HepG2 (cell line): ENCODE data around the gene PRIMPOL. TPM values are rescaled to one million over a fixed set of nuclear protein-coding genes. Genes with fewer than 3 reads are reported as not detected.

Source experiments
- AGO1 ChIP-seq: fragments of 200-400 bp; formaldehyde crosslinking; IDR thresholded peaks from 2 replicates; pipeline ENCODE4 v1.6.1; 2017; ENCODE audit warnings: mild to moderate bottlenecking, low read depth, low read length, moderate library complexity; ENCODE audit not compliant: poor library complexity, severe bottlenecking
- CCDC6 ChIP-seq: sonication (generic); formaldehyde crosslinking; IDR thresholded peaks from 2 replicates; pipeline ENCODE4 v1.8.1; 2022; ENCODE audit warnings: mild to moderate bottlenecking, missing genetic modification reagents, moderate library complexity
- CREB1 ChIP-seq, 2 experiments: fragments of 450-650 bp in 1 of 2; IDR thresholded peaks; 2 replicates each; pipeline ENCODE4 v1.6.1; 2016 to 2017; ENCODE audit warnings: control low read depth in 1 of 2, mild to moderate bottlenecking in 1 of 2, missing compliant biosample characterization in 1 of 2, missing genetic modification characterization in 1 of 2
- CREBL2 ChIP-seq: sonication (generic); formaldehyde crosslinking; IDR thresholded peaks from 2 replicates; pipeline ENCODE4 v1.8.1; 2023; ENCODE audit warnings: missing genetic modification reagents, mild to moderate bottlenecking, borderline replicate concordance
- FOSL1 ChIP-seq: sonication (generic); formaldehyde crosslinking; IDR thresholded peaks from 2 replicates; pipeline ENCODE4 v1.9.0; 2021; ENCODE audit warnings: missing genetic modification reagents, borderline replicate concordance
- KDM6A ChIP-seq: IDR thresholded peaks from 2 replicates; pipeline ENCODE4 v1.6.1; 2016; ENCODE audit warnings: low read depth
- MIER2 ChIP-seq: IDR thresholded peaks from 2 replicates; pipeline ENCODE4 v1.6.1; 2016; ENCODE audit warnings: missing biosample characterization, missing genetic modification reagents
- PCBP1 ChIP-seq: fragments of 200-400 bp; formaldehyde crosslinking; IDR thresholded peaks from 2 replicates; pipeline ENCODE4 v1.6.1; 2017; ENCODE audit warnings: mild to moderate bottlenecking, low read depth, low read length, borderline replicate concordance
- PITX1 ChIP-seq: sonication (generic); formaldehyde crosslinking; IDR thresholded peaks from 2 replicates; pipeline ENCODE4 v1.5.1; 2020; ENCODE audit warnings: mild to moderate bottlenecking, missing genetic modification reagents
- RNF2 ChIP-seq: fragments of 450-650 bp; conservative IDR thresholded peaks from 2 replicates; pipeline ENCODE4 v1.6.1; 2016; ENCODE audit warnings: low read depth
- SRSF4 ChIP-seq: fragments of 200-400 bp; formaldehyde crosslinking; IDR thresholded peaks from one replicate; pipeline ENCODE4 v1.6.1; 2018; ENCODE audit warnings: mild to moderate bottlenecking, low read depth, low read length, moderate library complexity; ENCODE audit not compliant: poor library complexity, severe bottlenecking
- TARDBP ChIP-seq: sonication (generic); formaldehyde crosslinking; IDR thresholded peaks from 2 replicates; pipeline ENCODE4 v1.8.0; 2022; ENCODE audit warnings: mild to moderate bottlenecking, missing genetic modification reagents
- THAP9 ChIP-seq: sonication (generic); formaldehyde crosslinking; IDR thresholded peaks from 2 replicates; pipeline ENCODE4; 2020; ENCODE audit warnings: missing genetic modification reagents, mild to moderate bottlenecking, borderline replicate concordance
- ZNF235 ChIP-seq: sonication (generic); formaldehyde crosslinking; IDR thresholded peaks from 2 replicates; pipeline ENCODE4 v1.8.1; 2023; ENCODE audit warnings: mild to moderate bottlenecking, missing genetic modification reagents, borderline replicate concordance
- ZNF430 ChIP-seq: sonication (generic); formaldehyde crosslinking; IDR thresholded peaks from 2 replicates; pipeline ENCODE4 v1.9.0; 2021; ENCODE audit warnings: mild to moderate bottlenecking, missing genetic modification reagents
- ZNF691 ChIP-seq: sonication (generic); formaldehyde crosslinking; IDR thresholded peaks from 2 replicates; pipeline ENCODE4 v1.4.0; 2020; ENCODE audit warnings: missing genetic modification reagents, low read depth, mild to moderate bottlenecking, borderline replicate concordance
- polyA plus RNA-seq, 8 experiments: library from polyadenylated mRNA; depleted of rRNA in 3 of 8; stranded (reverse) in 7 of 8; unstranded in 1 of 8; fragments of >200 nt; fragmentation: Illumina TruSeq in 4 of 8; extraction: Trizol in 4 of 8; gene quantifications; 2 replicates each; pipeline versions ENCODE4 v1.2.1 to v1.2.3, GENCODE V29; 2011 to 2016; ENCODE audit warnings: low read depth in 4 of 8, missing spikeins in 1 of 8, mixed read lengths in 1 of 8; ENCODE audit not compliant: insufficient read depth in 1 of 8
- total RNA-seq, 5 experiments: library from RNA; depleted of rRNA; stranded (reverse); fragments of >200 nt; fragmentation: Illumina TruSeq; extraction: Trizol; gene quantifications; 2 replicates each; pipeline ENCODE4 v1.2.3, GENCODE V29; 2016; ENCODE audit warnings: low read depth in 1 of 5
- TF ChIP-seq, protein P1 (sequence below): sonication (generic); formaldehyde crosslinking; conservative IDR thresholded peaks from 2 replicates; pipeline ENCODE4 v1.4.0; 2020; ENCODE audit warnings: missing genetic modification reagents
- TF ChIP-seq, protein P2 (sequence below): sonication (generic); formaldehyde crosslinking; IDR thresholded peaks from 2 replicates; pipeline ENCODE4 v1.4.0; 2020; ENCODE audit warnings: missing genetic modification reagents, borderline replicate concordance

The PRIMPOL gene
- total and polyA plus RNA-seq, 2 of the 13 experiments (the other 11 are each of a cell fraction or from before 2014, with no cell fraction given), result 7.3 to 11.0 TPM

GRCh38 chr4:184733654-184734524 lies 84.4 kb downstream of the PRIMPOL start, which contains the start of gene CENPU (continued):
- TF ChIP-seq ZNF691 (CRISPR knock-in tag), result peak; percentile 91
- peak; percentile 61; the same call in 1 of the 2 replicates for TF ChIP-seq CREBL2 (CRISPR knock-in tag)
- peak; percentile 92 for TF ChIP-seq ZNF430 (CRISPR knock-in tag)
- TF ChIP-seq SRSF4, result no peak
- TF ChIP-seq ZNF235, result no peak; the same call in 1 of the 2 replicates
- TF ChIP-seq MIER2 (CRISPR knock-in tag), result peak; percentile 72
- peak; percentile 86; the same call in 1 of the 2 replicates for TF ChIP-seq THAP9
- TF ChIP-seq, protein P1, sequence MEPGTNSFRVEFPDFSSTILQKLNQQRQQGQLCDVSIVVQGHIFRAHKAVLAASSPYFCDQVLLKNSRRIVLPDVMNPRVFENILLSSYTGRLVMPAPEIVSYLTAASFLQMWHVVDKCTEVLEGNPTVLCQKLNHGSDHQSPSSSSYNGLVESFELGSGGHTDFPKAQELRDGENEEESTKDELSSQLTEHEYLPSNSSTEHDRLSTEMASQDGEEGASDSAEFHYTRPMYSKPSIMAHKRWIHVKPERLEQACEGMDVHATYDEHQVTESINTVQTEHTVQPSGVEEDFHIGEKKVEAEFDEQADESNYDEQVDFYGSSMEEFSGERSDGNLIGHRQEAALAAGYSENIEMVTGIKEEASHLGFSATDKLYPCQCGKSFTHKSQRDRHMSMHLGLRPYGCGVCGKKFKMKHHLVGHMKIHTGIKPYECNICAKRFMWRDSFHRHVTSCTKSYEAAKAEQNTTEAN (CRISPR knock-in tag), result peak; percentile 81
- peak; percentile 98 for TF ChIP-seq PCBP1
- peak; percentile 96 for TF ChIP-seq RNF2
- TF ChIP-seq PITX1 (CRISPR knock-in tag), result peak; percentile 86
- TF ChIP-seq CREB1 (IDR thresholded peaks at IDR 0.05), result peak; percentile 85
- peak; percentile 83 for TF ChIP-seq CREB1 (CRISPR knock-in tag; IDR thresholded peaks at IDR 0.05)
- TF ChIP-seq CCDC6 (CRISPR knock-in tag), result peak; percentile 98
- TF ChIP-seq FOSL1 (CRISPR knock-in tag), result no peak
- peak; percentile 72 for TF ChIP-seq AGO1
- TF ChIP-seq TARDBP (CRISPR knock-in tag), result peak; percentile 99
- 0 out of 2 replicates have a peak, but pooled peaks have one; percentile 25 for TF ChIP-seq KDM6A
- TF ChIP-seq, protein P2, sequence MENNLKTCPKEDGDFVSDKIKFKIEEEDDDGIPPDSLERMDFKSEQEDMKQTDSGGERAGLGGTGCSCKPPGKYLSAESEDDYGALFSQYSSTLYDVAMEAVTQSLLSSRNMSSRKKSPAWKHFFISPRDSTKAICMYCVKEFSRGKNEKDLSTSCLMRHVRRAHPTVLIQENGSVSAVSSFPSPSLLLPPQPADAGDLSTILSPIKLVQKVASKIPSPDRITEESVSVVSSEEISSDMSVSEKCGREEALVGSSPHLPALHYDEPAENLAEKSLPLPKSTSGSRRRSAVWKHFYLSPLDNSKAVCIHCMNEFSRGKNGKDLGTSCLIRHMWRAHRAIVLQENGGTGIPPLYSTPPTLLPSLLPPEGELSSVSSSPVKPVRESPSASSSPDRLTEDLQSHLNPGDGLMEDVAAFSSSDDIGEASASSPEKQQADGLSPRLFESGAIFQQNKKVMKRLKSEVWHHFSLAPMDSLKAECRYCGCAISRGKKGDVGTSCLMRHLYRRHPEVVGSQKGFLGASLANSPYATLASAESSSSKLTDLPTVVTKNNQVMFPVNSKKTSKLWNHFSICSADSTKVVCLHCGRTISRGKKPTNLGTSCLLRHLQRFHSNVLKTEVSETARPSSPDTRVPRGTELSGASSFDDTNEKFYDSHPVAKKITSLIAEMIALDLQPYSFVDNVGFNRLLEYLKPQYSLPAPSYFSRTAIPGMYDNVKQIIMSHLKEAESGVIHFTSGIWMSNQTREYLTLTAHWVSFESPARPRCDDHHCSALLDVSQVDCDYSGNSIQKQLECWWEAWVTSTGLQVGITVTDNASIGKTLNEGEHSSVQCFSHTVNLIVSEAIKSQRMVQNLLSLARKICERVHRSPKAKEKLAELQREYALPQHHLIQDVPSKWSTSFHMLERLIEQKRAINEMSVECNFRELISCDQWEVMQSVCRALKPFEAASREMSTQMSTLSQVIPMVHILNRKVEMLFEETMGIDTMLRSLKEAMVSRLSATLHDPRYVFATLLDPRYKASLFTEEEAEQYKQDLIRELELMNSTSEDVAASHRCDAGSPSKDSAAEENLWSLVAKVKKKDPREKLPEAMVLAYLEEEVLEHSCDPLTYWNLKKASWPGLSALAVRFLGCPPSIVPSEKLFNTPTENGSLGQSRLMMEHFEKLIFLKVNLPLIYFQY (CRISPR knock-in tag), result peak; percentile 91; the same call in 1 of the 2 replicates
